ENCODE measurements around the gene PTPRJ. TPM values are rescaled to one million over a fixed set of nuclear protein-coding genes. Genes with fewer than 3 reads are reported as not detected.

PTPRJ gene
- total RNA-seq, 1 experiment from 2014 or later, result 10.5 TPM

GRCh38 chr11:48043111-48043990 is 63.0 kb downstream of the PTPRJ start:
- Histone ChIP-seq H3K36me3 (ENCODE audit: low read depth, low read length) (no peaks in the 10 kb centered on the region), H3K4me2 (ENCODE audit: low read length) (no peak overlapping the region), H3K9ac (ENCODE audit: low read length) (no peak overlapping the region), H3K27me3 (ENCODE audit: low read length) (no peaks in the 10 kb centered on the region), H3K27ac (ENCODE audit: low read length) (no peak overlapping the region), H4K20me1 (ENCODE audit: low read length) (no peaks in the 10 kb centered on the region), H3K9me3 (ENCODE audit: low read length) (no peaks in the 10 kb centered on the region), H3K4me1 (ENCODE audit: insufficient read depth, low read length) (peaks cover 14% of the 10 kb centered on the region), H3K79me2 (ENCODE audit: low read length) (peaks cover 67% of the 10 kb centered on the region), H3K9me2 (replicated peaks; ENCODE audit: low read length) (no peaks in the 10 kb centered on the region), H3F3A (ENCODE audit: low read length, unreplicated experiment) (no peaks in the 10 kb centered on the region), H2AFZ (ENCODE audit: low read length) (no peak overlapping the region), H3K4me3 (ENCODE audit: low read length) (no peak overlapping the region)
- CTCF ChIA-PET, result no interaction called here
- DNase-seq (no peak), ATAC-seq (no peak)
- TF ChIP-seq EZH2 (IDR thresholded peaks at IDR 0.05; ENCODE audit: low read length, unreplicated experiment) (no peak), CTCF (conservative IDR thresholded peaks at IDR 0.05; ENCODE audit: low read depth, low read length) (no peak), EZH2phosphoT487 (IDR thresholded peaks at IDR 0.05; ENCODE audit: borderline replicate concordance, low read length) (no peak)
- no TSS peak for BruUV-seq (replicated peaks)
- intact Hi-C loops (cut with micrococcal nuclease), result no loop called here
- POLR2A ChIA-PET (ENCODE audit: unreplicated experiment), result interaction anchor here (0.6 kb wide), 1 partner anchor 97 kb away, joined by 4 read pairs; no protein-coding TSS in a partner anchor

- no peak for ATAC-seq
- intact Hi-C loops (cut with micrococcal nuclease), result no loop called here
- no peak overlapping the region for H2AFZ ChIP-seq (ENCODE audit: low read length)
- ChIA-PET POLR2A (ENCODE audit: unreplicated experiment) (no interaction called here), CTCF (no interaction called here)
- no peak for DNase-seq
- H3K36me3 ChIP-seq (ENCODE audit: low read depth, low read length), result no peaks in the 10 kb centered on the region
- H3K4me3 ChIP-seq (ENCODE audit: low read length), result no peak overlapping the region
- peaks cover 72% of the 10 kb centered on the region for H3K79me2 ChIP-seq (ENCODE audit: low read length)
- H3K9me2 ChIP-seq (replicated peaks; ENCODE audit: low read length), result no peaks in the 10 kb centered on the region
- H3F3A ChIP-seq (ENCODE audit: low read length, unreplicated experiment), result no peaks in the 10 kb centered on the region
- H3K27me3 ChIP-seq (ENCODE audit: low read length), result no peaks in the 10 kb centered on the region
- H3K9ac ChIP-seq (ENCODE audit: low read length), result no peak overlapping the region
- no peak overlapping the region for H3K4me2 ChIP-seq (ENCODE audit: low read length)
- H3K9me3 ChIP-seq (ENCODE audit: low read length), result no peaks in the 10 kb centered on the region
- BruUV-seq (replicated peaks), result no TSS peak
- H3K4me1 ChIP-seq (ENCODE audit: insufficient read depth, low read length), result peaks cover 18% of the 10 kb centered on the region
- no peak for TF ChIP-seq EZH2phosphoT487 (IDR thresholded peaks at IDR 0.05; ENCODE audit: borderline replicate concordance, low read length)
- TF ChIP-seq EZH2 (IDR thresholded peaks at IDR 0.05; ENCODE audit: low read length, unreplicated experiment), result no peak
- TF ChIP-seq CTCF (conservative IDR thresholded peaks at IDR 0.05; ENCODE audit: low read depth, low read length), result no peak
- H4K20me1 ChIP-seq (ENCODE audit: low read length), result no peaks in the 10 kb centered on the region
- H3K27ac ChIP-seq (ENCODE audit: low read length), result no peak overlapping the region
Measured at GRCh38 chr11:48043991-48044512, 63.7 kb downstream of the PTPRJ start.

GRCh38 chr11:48044577-48044976 is 64.2 kb downstream of the PTPRJ start:
- Histone ChIP-seq H3K36me3 (ENCODE audit: low read depth, low read length) (no peaks in the 10 kb centered on the region), H4K20me1 (ENCODE audit: low read length) (no peaks in the 10 kb centered on the region), H3F3A (ENCODE audit: low read length, unreplicated experiment) (no peaks in the 10 kb centered on the region), H3K27me3 (ENCODE audit: low read length) (no peaks in the 10 kb centered on the region), H3K4me3 (ENCODE audit: low read length) (no peak overlapping the region), H3K9me2 (replicated peaks; ENCODE audit: low read length) (no peaks in the 10 kb centered on the region), H3K4me2 (ENCODE audit: low read length) (no peak overlapping the region), H3K9ac (ENCODE audit: low read length) (no peak overlapping the region), H3K9me3 (ENCODE audit: low read length) (no peaks in the 10 kb centered on the region), H3K4me1 (ENCODE audit: insufficient read depth, low read length) (peaks cover 23% of the 10 kb centered on the region), H2AFZ (ENCODE audit: low read length) (no peak overlapping the region), H3K79me2 (ENCODE audit: low read length) (peaks cover 69% of the 10 kb centered on the region), H3K27ac (ENCODE audit: low read length) (no peak overlapping the region)
- intact Hi-C loops (cut with micrococcal nuclease), result no loop called here
- DNase-seq (no peak), ATAC-seq (no peak)
- POLR2A ChIA-PET (ENCODE audit: unreplicated experiment), result no interaction called here
- CTCF ChIA-PET, result no interaction called here
- no TSS peak for BruUV-seq (replicated peaks)
- TF ChIP-seq CTCF (conservative IDR thresholded peaks at IDR 0.05; ENCODE audit: low read depth, low read length), result no peak
- TF ChIP-seq EZH2phosphoT487 (IDR thresholded peaks at IDR 0.05; ENCODE audit: borderline replicate concordance, low read length), result no peak
- TF ChIP-seq EZH2 (IDR thresholded peaks at IDR 0.05; ENCODE audit: low read length, unreplicated experiment), result no peak
